HEK293 (cell line): Measurements from ENCODE around the gene TMEM181.

Experiments used
- BCL11A ChIP-seq: fragments of 450-650 bp; formaldehyde crosslinking; IDR thresholded peaks from 2 replicates; pipeline ENCODE4 v1.5.1; 2016; ENCODE audit warnings: low read depth, missing biosample characterization, missing genetic modification characterization
- ZNF146 ChIP-seq: fragments of 450-650 bp; formaldehyde crosslinking; IDR thresholded peaks from 2 replicates; pipeline ENCODE4 v1.5.1; 2016; ENCODE audit warnings: missing biosample characterization, missing genetic modification characterization
- ZNF354C ChIP-seq: fragments of 450-650 bp; formaldehyde crosslinking; IDR thresholded peaks from 2 replicates; pipeline ENCODE4 v1.5.1; 2016; ENCODE audit warnings: missing biosample characterization, missing genetic modification characterization, low read depth, borderline replicate concordance
- ZNF707 ChIP-seq: fragments of 450-650 bp; formaldehyde crosslinking; IDR thresholded peaks from 2 replicates; pipeline ENCODE4 v1.5.1; 2016; ENCODE audit warnings: missing biosample characterization, missing genetic modification characterization
- TF ChIP-seq, protein P1 (sequence below): fragments of 450-650 bp; formaldehyde crosslinking; IDR thresholded peaks from 2 replicates; pipeline ENCODE4 v1.5.1; 2016; ENCODE audit warnings: missing biosample characterization, missing genetic modification characterization
- TF ChIP-seq, protein P2 (sequence below): fragments of 450-650 bp; formaldehyde crosslinking; IDR thresholded peaks from 2 replicates; pipeline ENCODE4 v1.5.1; 2016; ENCODE audit warnings: missing biosample characterization, missing genetic modification characterization
- TF ChIP-seq, protein P3 (sequence below): fragments of 450-650 bp; formaldehyde crosslinking; IDR thresholded peaks from 2 replicates; pipeline ENCODE4 v1.5.1; 2016; ENCODE audit warnings: missing biosample characterization, missing genetic modification characterization, borderline replicate concordance

DNA sequence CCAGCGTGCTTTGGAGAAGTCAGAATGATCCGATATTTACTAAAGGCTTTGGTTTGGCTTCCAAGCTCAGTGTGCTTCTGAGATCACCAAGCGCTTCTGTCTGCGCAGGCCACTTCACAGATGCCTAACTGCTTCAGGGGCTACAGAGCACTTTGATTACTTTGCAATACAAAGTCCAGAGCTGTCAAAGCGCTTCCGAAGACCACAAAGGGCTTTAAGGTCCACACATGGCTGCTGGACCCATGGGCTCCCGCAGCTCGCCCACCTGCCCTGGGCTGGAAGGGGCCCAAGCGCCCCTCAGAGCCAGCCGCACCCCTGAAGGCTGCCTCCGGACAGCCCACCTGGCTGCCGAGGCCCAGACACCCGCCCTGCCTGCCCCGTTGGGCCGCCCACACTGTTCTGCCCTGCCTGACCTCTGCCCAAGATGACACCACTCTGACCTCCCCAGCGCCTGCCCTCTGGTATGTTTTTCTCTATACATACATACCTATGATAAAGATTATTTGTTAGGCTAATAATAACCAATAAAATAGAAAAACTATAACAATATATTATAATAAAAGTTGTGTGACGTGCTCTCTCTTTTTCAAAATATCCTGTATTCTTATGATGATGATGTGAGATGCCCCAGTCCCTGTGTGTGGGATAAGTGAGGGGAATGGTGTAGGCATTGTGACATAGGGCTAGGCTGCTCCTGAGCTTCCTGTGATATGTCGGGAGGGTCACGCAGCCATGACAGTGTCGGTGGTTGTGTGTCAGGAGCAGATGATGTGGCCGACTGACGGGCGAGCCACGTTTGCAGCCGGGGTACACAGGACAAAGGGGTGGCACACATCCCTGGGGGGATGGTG lies 62.0 kb downstream of the TMEM181 start:
- TF ChIP-seq ZNF354C (no peak), ZNF707 (tag by site-specific recombination) (no peak), BCL11A (tag by site-specific recombination) (no peak), ZNF146 (tag by site-specific recombination) (no peak)
- TF ChIP-seq, protein P1, sequence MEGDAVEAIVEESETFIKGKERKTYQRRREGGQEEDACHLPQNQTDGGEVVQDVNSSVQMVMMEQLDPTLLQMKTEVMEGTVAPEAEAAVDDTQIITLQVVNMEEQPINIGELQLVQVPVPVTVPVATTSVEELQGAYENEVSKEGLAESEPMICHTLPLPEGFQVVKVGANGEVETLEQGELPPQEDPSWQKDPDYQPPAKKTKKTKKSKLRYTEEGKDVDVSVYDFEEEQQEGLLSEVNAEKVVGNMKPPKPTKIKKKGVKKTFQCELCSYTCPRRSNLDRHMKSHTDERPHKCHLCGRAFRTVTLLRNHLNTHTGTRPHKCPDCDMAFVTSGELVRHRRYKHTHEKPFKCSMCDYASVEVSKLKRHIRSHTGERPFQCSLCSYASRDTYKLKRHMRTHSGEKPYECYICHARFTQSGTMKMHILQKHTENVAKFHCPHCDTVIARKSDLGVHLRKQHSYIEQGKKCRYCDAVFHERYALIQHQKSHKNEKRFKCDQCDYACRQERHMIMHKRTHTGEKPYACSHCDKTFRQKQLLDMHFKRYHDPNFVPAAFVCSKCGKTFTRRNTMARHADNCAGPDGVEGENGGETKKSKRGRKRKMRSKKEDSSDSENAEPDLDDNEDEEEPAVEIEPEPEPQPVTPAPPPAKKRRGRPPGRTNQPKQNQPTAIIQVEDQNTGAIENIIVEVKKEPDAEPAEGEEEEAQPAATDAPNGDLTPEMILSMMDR (tag by site-specific recombination) = no peak
- TF ChIP-seq, protein P2, sequence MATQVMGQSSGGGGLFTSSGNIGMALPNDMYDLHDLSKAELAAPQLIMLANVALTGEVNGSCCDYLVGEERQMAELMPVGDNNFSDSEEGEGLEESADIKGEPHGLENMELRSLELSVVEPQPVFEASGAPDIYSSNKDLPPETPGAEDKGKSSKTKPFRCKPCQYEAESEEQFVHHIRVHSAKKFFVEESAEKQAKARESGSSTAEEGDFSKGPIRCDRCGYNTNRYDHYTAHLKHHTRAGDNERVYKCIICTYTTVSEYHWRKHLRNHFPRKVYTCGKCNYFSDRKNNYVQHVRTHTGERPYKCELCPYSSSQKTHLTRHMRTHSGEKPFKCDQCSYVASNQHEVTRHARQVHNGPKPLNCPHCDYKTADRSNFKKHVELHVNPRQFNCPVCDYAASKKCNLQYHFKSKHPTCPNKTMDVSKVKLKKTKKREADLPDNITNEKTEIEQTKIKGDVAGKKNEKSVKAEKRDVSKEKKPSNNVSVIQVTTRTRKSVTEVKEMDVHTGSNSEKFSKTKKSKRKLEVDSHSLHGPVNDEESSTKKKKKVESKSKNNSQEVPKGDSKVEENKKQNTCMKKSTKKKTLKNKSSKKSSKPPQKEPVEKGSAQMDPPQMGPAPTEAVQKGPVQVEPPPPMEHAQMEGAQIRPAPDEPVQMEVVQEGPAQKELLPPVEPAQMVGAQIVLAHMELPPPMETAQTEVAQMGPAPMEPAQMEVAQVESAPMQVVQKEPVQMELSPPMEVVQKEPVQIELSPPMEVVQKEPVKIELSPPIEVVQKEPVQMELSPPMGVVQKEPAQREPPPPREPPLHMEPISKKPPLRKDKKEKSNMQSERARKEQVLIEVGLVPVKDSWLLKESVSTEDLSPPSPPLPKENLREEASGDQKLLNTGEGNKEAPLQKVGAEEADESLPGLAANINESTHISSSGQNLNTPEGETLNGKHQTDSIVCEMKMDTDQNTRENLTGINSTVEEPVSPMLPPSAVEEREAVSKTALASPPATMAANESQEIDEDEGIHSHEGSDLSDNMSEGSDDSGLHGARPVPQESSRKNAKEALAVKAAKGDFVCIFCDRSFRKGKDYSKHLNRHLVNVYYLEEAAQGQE (tag by site-specific recombination) = no peak
- TF ChIP-seq, protein P3, sequence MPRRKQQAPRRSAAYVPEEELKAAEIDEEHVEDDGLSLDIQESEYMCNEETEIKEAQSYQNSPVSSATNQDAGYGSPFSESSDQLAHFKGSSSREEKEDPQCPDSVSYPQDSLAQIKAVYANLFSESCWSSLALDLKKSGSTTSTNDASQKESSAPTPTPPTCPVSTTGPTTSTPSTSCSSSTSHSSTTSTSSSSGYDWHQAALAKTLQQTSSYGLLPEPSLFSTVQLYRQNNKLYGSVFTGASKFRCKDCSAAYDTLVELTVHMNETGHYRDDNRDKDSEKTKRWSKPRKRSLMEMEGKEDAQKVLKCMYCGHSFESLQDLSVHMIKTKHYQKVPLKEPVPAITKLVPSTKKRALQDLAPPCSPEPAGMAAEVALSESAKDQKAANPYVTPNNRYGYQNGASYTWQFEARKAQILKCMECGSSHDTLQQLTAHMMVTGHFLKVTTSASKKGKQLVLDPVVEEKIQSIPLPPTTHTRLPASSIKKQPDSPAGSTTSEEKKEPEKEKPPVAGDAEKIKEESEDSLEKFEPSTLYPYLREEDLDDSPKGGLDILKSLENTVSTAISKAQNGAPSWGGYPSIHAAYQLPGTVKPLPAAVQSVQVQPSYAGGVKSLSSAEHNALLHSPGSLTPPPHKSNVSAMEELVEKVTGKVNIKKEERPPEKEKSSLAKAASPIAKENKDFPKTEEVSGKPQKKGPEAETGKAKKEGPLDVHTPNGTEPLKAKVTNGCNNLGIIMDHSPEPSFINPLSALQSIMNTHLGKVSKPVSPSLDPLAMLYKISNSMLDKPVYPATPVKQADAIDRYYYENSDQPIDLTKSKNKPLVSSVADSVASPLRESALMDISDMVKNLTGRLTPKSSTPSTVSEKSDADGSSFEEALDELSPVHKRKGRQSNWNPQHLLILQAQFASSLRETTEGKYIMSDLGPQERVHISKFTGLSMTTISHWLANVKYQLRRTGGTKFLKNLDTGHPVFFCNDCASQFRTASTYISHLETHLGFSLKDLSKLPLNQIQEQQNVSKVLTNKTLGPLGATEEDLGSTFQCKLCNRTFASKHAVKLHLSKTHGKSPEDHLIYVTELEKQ (tag by site-specific recombination) = no peak
